NCI-H1092 treated with DMSO at 0.1 percent for 48 hours (cell line): ENCODE data around the gene KLHL42.

Experiments used
- DNase-seq: peaks from one replicate; lab custom pipeline; 2025; lab: John Stamatoyannopoulos, UW

Gene KLHL42

GRCh38 chr12:27780612-27781408 is 777 bp downstream of the KLHL42 start:
- DNase-seq, result peak; percentile 44

- no peak for DNase-seq
Measured at GRCh38 chr12:27781680-27782079, 1.6 kb downstream of the KLHL42 start.

DNA sequence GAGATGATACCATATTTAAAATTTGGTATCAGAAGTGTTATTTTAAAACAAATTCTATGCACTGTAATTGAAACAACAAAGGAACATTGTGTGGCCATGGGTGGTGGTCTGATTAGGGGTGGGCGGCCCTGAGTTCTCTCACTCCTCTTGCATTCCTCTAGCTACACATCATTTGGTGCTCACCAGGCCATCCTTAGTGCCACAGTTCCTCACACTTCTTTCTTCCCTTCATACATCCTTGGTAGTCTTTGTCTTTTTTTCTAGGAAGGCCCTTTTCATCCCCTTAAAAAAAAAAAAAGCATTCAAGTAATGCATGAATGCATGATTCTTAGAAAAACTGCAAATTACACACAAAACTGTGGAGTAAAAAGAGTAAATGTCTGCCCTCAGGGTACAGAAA is 2.4 kb downstream of the KLHL42 start:
- no peak for DNase-seq

DNA sequence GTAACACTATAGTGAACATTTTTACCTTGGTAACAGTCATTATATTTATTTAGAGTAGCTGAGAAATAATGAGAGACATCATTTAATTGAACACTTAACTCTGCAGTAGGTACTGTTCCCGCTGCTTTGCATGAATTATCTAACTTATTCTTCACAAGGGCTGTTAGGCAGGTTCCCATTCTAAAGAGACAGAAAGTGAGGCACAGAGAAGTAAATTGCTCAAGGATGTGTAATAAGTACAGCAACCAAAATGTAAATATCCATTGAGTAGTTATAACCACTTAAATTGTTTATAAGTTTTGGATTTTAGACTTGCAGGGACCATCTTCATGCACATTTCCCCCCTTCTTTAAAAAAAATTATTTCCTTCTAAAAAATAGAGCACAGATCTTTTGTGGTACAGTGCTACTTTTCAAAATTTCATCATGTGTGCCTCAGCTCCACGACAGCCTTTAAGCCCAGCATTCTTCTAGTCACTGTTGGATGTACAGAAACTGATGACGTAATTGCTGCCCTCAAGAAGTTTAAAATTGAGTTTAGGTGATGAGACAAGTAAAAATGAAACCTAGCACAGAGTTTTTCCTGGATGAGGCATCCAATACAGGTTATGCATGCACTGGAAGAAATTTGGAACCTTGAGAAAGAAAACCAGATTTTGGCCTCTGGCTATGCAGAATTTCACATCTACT is 6.0 kb downstream of the KLHL42 start:
- no peak for DNase-seq

DNA sequence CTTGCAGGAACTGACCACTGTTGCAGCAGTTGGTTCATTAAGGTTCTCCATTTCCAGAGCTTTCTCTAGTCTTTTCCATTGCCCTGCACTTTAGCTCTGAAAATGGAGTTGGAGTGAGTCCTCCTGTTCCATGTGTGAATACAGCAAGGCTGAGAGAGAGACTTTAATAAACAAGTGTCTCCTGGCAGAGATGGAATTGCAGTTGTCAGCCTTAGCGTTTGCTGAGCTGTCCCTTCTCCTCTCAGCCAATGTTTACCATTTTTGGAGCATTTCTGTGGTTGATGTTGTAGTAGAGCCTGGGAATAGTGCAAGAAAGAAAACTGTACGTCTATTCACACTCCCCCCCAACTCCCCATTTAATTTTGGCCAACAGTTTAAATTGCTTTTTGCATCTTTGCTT is 7.5 kb downstream of the KLHL42 start:
- no peak for DNase-seq

DNA sequence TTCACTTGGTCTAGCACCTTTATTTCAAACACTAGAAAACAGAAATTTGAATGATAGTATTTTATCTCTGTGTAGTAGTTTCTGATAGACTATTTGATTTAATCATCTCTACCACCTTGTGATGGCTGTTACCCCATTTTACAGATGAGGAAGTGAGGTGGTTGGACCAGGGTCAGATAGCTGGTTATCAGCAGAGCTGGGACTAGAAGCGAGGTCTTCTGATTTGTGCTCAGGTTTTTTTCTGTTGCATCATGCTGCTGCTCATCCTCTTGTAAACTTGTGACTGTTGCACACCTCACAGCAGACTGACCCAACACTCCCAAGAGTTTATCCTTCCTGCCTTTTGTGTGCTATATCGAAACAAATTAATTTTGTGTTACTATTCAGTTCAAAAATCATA is 10.1 kb downstream of the KLHL42 start:
- no peak for DNase-seq

DNA sequence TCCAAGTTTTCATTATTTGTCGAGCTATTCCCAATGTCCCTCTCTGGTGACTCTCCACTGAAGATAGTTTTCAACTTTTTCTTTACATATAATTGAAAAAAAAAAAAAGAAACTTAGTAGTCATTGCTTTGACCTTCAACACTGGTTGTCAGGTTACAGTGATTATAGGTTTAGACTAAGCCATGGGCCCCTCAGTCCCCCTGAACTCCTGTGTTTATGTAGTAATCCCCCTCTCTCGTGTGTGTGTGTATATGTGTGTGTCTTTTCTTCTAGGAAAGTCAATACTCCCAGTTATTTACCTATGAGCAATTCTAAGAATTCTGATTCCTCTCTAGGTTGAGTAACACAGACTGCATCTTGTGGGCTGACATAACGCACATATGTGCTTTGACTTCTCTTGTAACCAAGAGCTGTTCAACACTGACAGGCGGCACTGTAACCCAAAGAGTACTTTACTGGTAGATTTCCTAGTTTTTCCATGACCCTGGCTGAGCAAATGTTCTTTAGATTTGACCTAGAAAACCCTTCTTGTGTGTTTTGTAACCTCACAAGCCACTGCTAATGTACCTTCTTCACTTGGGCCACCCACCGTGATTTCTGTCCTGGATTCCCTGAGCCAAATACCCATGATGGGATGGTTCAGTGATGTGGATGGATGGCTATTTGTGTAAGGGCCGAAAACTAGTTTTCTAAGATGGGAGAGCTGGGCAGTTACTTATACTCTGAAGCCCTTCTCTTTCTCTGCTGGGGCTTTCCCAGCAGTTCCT is 15.0 kb downstream of the KLHL42 start:
- DNase-seq, result no peak

- DNase-seq, result no peak
Measured at GRCh38 chr12:27796128-27796527, 16.1 kb downstream of the KLHL42 start.

GRCh38 chr12:27797301-27798025 is 17.4 kb downstream of the KLHL42 start:
- no peak for DNase-seq

GRCh38 chr12:27800819-27801218 is 20.8 kb downstream of the KLHL42 start:
- DNase-seq, result no peak

GRCh38 chr12:27801630-27802029 is 21.6 kb downstream of the KLHL42 start:
- DNase-seq, result no peak

GRCh38 chr12:27802511-27802910 is 22.5 kb downstream of the KLHL42 start:
- no peak for DNase-seq

DNA sequence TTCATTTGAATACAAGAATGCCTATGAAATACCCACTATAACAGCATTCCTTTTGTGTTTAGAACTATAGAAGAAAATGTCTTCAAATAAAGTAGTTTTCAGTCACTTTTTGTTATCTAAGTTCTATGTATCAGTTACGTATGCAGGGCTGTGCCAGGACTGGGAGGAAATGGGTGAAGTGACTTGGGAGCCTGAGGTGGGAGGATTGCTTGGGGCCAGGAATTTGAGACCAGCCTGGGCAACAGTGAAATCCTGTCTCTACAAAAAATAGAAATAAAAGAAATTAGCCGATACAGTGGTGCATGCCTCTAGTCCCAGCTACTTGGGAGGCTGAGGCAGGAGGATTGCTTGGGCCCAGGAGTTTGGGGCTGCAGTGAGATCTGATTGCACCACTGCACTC is 22.9 kb downstream of the KLHL42 start:
- DNase-seq, result no peak

DNA sequence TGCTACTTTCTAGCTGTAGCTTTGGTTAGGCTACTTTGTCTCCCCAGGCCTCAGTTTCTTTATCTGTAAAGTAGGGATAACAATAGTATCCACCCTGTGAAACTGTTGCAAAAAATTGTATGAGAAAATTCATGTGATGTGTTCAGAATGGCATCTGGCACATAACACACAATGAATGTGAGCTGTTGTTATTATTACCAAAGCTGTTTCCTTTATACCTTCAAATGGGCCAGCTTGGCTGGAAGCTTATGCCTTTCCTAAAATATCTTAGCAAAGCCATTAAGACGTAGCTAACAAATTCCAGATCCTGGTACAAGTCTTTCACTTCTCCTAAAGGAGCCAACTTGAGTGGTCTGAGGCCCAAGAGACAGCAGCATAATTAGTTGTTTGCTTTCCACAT is 25.2 kb downstream of the KLHL42 start:
- no peak for DNase-seq

DNA sequence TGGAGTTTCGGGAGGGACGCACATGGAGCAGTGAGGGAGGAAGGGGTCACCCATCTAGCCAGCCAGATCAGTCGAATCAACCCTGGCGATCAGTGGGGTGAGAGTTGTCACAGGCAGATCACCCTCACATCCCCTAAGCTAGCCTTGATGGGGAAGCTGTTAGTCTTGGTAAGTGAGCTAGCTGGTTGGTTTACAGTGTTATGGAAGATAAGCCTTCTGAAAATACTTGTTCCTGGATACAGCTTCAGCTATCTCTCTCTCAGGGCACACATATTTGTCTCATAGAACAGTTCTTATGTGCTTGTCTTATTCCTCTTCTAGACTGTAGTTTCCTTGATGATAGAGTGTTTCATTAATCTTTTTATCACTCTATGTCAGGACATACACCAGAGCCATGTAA is 26.2 kb downstream of the KLHL42 start:
- DNase-seq, result no peak

DNA sequence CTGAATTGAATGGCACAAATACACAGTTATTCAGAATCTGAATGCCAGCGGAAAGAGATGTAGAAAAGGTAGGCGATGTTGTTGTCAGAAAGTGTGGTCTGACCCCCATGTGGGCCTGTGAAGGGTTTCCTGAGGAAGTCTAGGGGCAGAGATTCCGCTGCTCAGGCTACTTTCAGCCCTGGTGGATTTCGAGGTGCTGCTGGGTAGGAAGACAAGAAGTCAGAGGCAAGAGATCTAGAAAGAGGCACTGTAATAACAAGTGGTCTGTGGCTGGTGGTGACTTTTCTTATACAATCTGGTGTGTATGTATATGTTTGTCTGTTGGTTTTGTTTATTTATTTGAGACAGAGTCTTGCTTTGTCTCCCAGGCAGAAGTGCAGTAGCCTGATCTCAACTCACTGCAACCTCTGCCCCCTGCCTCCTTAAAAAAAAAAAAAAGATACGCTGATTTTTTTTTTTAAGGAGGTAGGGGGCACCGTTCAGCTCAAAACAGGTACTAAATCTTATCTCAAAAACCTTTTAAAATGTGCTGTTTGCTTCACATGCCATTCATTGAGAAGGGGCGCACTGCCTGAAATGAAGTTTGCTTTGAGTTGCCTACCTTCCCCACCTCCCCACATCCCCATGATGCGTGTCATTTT is 27.1 kb downstream of the KLHL42 start:
- no peak for DNase-seq

- DNase-seq, result no peak
Measured at GRCh38 chr12:27808841-27809240, 28.8 kb downstream of the KLHL42 start.

DNA sequence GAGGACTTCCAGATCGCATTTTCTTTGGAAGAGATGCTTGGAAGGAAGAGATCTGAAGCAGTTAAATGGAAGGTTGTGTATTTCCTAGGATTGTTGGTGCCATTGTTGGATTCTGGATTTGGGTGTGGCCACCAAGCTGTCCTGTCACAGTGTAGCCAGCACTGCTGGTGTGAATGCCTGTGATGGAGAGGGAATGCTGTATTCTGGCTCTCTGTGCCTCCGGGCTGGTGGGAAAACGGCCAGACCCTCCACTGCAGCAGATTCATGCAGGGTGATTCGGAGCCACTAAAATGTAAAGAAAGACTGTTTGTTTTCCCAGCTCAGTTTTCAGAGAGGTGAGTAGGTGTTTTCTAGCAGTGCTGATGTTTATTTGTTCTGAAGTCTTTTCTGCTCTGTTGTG is 30.7 kb downstream of the KLHL42 start:
- no peak for DNase-seq

DNA sequence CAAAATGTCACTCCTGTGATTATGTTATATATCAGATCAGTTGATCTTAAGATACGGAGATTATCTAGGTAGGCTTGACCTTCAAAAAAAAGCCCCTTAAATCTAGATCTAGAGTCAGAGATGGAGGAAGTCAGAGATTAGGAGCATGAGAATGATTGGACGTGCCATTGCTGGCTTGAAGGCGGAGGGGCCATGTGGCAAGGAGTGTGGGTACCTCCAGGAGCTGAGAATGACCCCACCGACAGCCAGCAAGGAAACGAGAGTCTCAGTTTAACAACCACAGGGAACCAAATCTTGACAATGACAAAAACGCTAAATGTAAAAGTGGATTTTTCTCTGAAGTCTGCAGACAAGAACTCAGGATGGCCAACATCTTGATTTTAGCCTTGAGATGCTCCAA is 32.5 kb downstream of the KLHL42 start:
- DNase-seq, result no peak

GRCh38 chr12:27814411-27814810 is 34.4 kb downstream of the KLHL42 start:
- DNase-seq, result no peak

- DNase-seq, result no peak
Measured at GRCh38 chr12:27814851-27815591, 35.0 kb downstream of the KLHL42 start.
